Mesenchymal stem cell (in vitro differentiated cells and primary cell): ENCODE data around the gene PIPOX.

Experiments
- DNase-seq: peaks from one replicate; pipeline ENCODE4 v3.0.0-alpha.2; 2013
- H2AFZ ChIP-seq: one replicate; pipeline ENCODE4 v1.6.1; 2013; ENCODE audit warnings: low read depth, mild to moderate bottlenecking, control low read depth, inconsistent platforms, low read length, moderate library complexity
- H2AK5ac ChIP-seq: 2 replicates; pipeline ENCODE4 v1.6.1; 2013; ENCODE audit warnings: low read length, moderate library complexity, mild to moderate bottlenecking, inconsistent platforms; ENCODE audit not compliant: severe bottlenecking
- H2BK120ac ChIP-seq: one replicate; pipeline ENCODE4 v1.6.1; 2013; ENCODE audit warnings: low read depth, mild to moderate bottlenecking, inconsistent platforms, low read length, moderate library complexity
- H2BK12ac ChIP-seq, 2 experiments: one replicate each; pipeline ENCODE4 v1.6.1; 2013; ENCODE audit warnings: inconsistent platforms in 2 of 2, low read length in 2 of 2, mild to moderate bottlenecking in 2 of 2, moderate library complexity in 2 of 2, control low read depth in 1 of 2
- H2BK15ac ChIP-seq: one replicate; pipeline ENCODE4 v1.6.1; 2013; ENCODE audit warnings: mild to moderate bottlenecking, low read depth, inconsistent platforms; ENCODE audit not compliant: poor library complexity, severe bottlenecking
- H2BK5ac ChIP-seq: 2 replicates; pipeline ENCODE4 v1.6.1; 2013; ENCODE audit warnings: low read depth, mild to moderate bottlenecking, low read length, control low read depth, inconsistent platforms; ENCODE audit not compliant: poor library complexity, severe bottlenecking
- H3K14ac ChIP-seq, 2 experiments: one replicate each; pipeline ENCODE4 v1.6.1; 2013; ENCODE audit warnings: inconsistent platforms in 2 of 2, low read length in 2 of 2, control low read depth in 1 of 2, mild to moderate bottlenecking in 1 of 2, moderate library complexity in 1 of 2
- H3K18ac ChIP-seq, 2 experiments: one replicate each; pipeline ENCODE4 v1.6.1; 2013; ENCODE audit warnings: inconsistent platforms in 2 of 2, low read length in 2 of 2, control low read depth in 1 of 2, low read depth in 1 of 2, mild to moderate bottlenecking in 1 of 2
- H3K23ac ChIP-seq, 2 experiments: one replicate each; pipeline ENCODE4 v1.6.1; 2013; ENCODE audit warnings: inconsistent platforms in 2 of 2, low read length in 2 of 2, mild to moderate bottlenecking in 2 of 2, moderate library complexity in 2 of 2, control low read depth in 1 of 2
- H3K27ac ChIP-seq: 2 replicates; pipeline ENCODE4 v1.5.1; 2013; ENCODE audit warnings: mild to moderate bottlenecking, moderate library complexity, low read length, control low read depth, inconsistent platforms; ENCODE audit not compliant: poor library complexity, severe bottlenecking
- H3K27me3 ChIP-seq, 2 experiments: 2 replicates each; pipeline versions ENCODE4 v1.6.1 to v1.7.0; 2013; ENCODE audit warnings: low read length in 2 of 2, mild to moderate bottlenecking in 2 of 2, moderate library complexity in 2 of 2, control low read depth in 1 of 2, inconsistent platforms in 1 of 2; ENCODE audit not compliant: control insufficient read depth in 1 of 2, insufficient read depth in 1 of 2
- H3K36me3 ChIP-seq, 2 experiments: 2 replicates each; pipeline versions ENCODE4 v1.6.1 to v1.7.0; 2013; ENCODE audit warnings: low read length in 2 of 2, control low read depth in 1 of 2, inconsistent platforms in 1 of 2, low read depth in 1 of 2, mild to moderate bottlenecking in 1 of 2; ENCODE audit not compliant: insufficient read depth in 2 of 2, control insufficient read depth in 1 of 2
- H3K4ac ChIP-seq, 2 experiments: one replicate each; pipeline ENCODE4 v1.6.1; 2013; ENCODE audit warnings: inconsistent platforms in 2 of 2, low read length in 2 of 2, mild to moderate bottlenecking in 2 of 2, moderate library complexity in 2 of 2, control low read depth in 1 of 2, low read depth in 1 of 2
- H3K4me1 ChIP-seq: 2 replicates; pipeline ENCODE4 v1.6.1; 2013; ENCODE audit warnings: low read depth, low read length, control low read depth; ENCODE audit not compliant: control insufficient read depth, insufficient read depth
- H3K4me2 ChIP-seq: 2 replicates; pipeline ENCODE4 v1.6.1; 2013; ENCODE audit warnings: low read length, mild to moderate bottlenecking, inconsistent platforms; ENCODE audit not compliant: poor library complexity, severe bottlenecking
- H3K4me3 ChIP-seq, 2 experiments: 2 replicates each; pipeline versions ENCODE4 v1.5.1 to v1.7.0; 2013; ENCODE audit warnings: low read length in 2 of 2, mild to moderate bottlenecking in 2 of 2, control low read depth in 1 of 2, low read depth in 1 of 2; ENCODE audit not compliant: insufficient read depth in 1 of 2
- H3K79me1 ChIP-seq: replicated peaks from 2 replicates; pipeline ENCODE4 v1.6.1; 2013; ENCODE audit warnings: mild to moderate bottlenecking, control low read depth, low read length, inconsistent platforms; ENCODE audit not compliant: poor library complexity, severe bottlenecking
- H3K9ac ChIP-seq: 2 replicates; pipeline ENCODE4 v1.7.0; 2013; ENCODE audit warnings: mild to moderate bottlenecking, low read length, moderate library complexity
- H3K9me3 ChIP-seq: 2 replicates; pipeline ENCODE4 v1.7.0; 2013; ENCODE audit warnings: mild to moderate bottlenecking, low read length; ENCODE audit not compliant: control insufficient read depth
- H4K8ac ChIP-seq: one replicate; pipeline ENCODE4 v1.6.1; 2013; ENCODE audit warnings: inconsistent platforms, mild to moderate bottlenecking, low read length, moderate library complexity
- H4K91ac ChIP-seq: one replicate; pipeline ENCODE4 v1.6.1; 2013; ENCODE audit warnings: mild to moderate bottlenecking, low read length, inconsistent platforms
- WGBS: methylation state at CpG from one replicate; pipeline ENCODE4 v1.1.7; 2013; ENCODE audit warnings: mixed read lengths; 5-methylcytosine and 5-hydroxymethylcytosine counted together

PIPOX gene

GRCh38 chr17:29063992-29064391 lies 21.1 kb downstream of the PIPOX start:
- WGBS = 95% methylated on average over 6 of the region's 7 CpGs
- Histone ChIP-seq H3K9me3 (no peaks in the 10 kb centered on the region), H2AFZ (no peak overlapping the region), H3K4me2 (no peak overlapping the region), H3K9ac (no peak overlapping the region), H2AK5ac (no peak overlapping the region), H3K23ac (no peak overlapping the region), H3K36me3 (no peaks in the 10 kb centered on the region), H3K4me1 (no peaks in the 10 kb centered on the region), H3K14ac (no peak overlapping the region), H4K91ac (no peak overlapping the region), H2BK120ac (no peak overlapping the region), H2BK15ac (no peak overlapping the region), H3K27ac (no peak overlapping the region), H4K8ac (no peak overlapping the region), H2BK12ac (no peak overlapping the region), H3K4me3 (no peak overlapping the region), H3K27me3 (peaks cover 11 to 69% of the 10 kb centered on the region in 2 experiments), H2BK5ac (no peak overlapping the region), H3K4ac (no peak overlapping the region), H3K79me1 (no peaks in the 10 kb centered on the region), H3K18ac (no peak overlapping the region)
- no peak for DNase-seq

DNA sequence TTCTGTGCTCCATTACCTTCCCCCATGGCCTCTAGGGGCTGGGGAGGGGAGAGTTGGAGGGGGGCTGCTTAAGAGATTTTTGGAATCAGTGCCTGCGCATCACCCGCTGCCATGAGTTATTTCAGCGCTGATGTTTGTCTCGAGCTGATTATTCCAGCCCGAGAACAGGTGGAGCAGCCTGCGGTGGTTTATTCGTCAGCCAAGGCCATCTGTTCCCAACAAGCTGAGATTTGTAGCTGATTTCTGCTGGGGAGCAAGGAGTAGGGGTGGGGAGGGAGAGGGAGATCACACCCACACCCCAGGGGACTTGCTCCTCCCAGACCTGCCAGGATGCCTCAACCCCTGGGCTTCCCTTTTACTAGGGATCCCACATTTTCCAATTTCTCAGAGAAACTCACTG lies 23.1 kb downstream of the PIPOX start:
- Histone ChIP-seq H3K4me1 (no peaks in the 10 kb centered on the region), H3K23ac (no peak overlapping the region), H3K14ac (no peak overlapping the region), H3K4me3 (no peak overlapping the region), H2AFZ (no peak overlapping the region), H3K36me3 (no peaks in the 10 kb centered on the region), H2BK12ac (no peak overlapping the region), H3K27me3 (peaks cover 23 to 74% of the 10 kb centered on the region in 2 experiments), H3K9ac (no peak overlapping the region), H2BK15ac (no peak overlapping the region), H3K4me2 (no peak overlapping the region), H3K4ac (no peak overlapping the region), H3K79me1 (no peaks in the 10 kb centered on the region), H3K18ac (no peak overlapping the region), H4K91ac (no peak overlapping the region), H2BK5ac (no peak overlapping the region), H2BK120ac (no peak overlapping the region), H3K9me3 (no peaks in the 10 kb centered on the region), H3K27ac (no peak overlapping the region), H4K8ac (no peak overlapping the region), H2AK5ac (no peak overlapping the region)
- DNase-seq = no peak
- 87% methylated on average over 7 of the region's 7 CpGs for WGBS

GRCh38 chr17:29066606-29067005 lies 23.7 kb downstream of the PIPOX start:
- Histone ChIP-seq H4K8ac (no peak overlapping the region), H3K4me2 (no peak overlapping the region), H3K9me3 (no peaks in the 10 kb centered on the region), H3K27ac (no peak overlapping the region), H2BK12ac (no peak overlapping the region), H3K18ac (no peak overlapping the region), H3K4me1 (no peaks in the 10 kb centered on the region), H2AK5ac (no peak overlapping the region), H2BK120ac (no peak overlapping the region), H2AFZ (no peak overlapping the region), H3K79me1 (no peaks in the 10 kb centered on the region), H2BK15ac (no peak overlapping the region), H3K27me3 (peaks cover 29 to 74% of the 10 kb centered on the region in 2 experiments), H3K4ac (no peak overlapping the region), H3K9ac (no peak overlapping the region), H3K36me3 (no peaks in the 10 kb centered on the region), H3K4me3 (no peak overlapping the region), H4K91ac (no peak overlapping the region), H3K14ac (no peak overlapping the region), H2BK5ac (no peak overlapping the region), H3K23ac (no peak overlapping the region)
- WGBS = 89% methylated on average over 4 of the region's 7 CpGs
- no peak for DNase-seq

- WGBS = 94% methylated on average over 10 of the region's 10 CpGs
- Histone ChIP-seq H3K4me3 (no peak overlapping the region), H3K23ac (no peak overlapping the region), H3K14ac (no peak overlapping the region), H2BK5ac (no peak overlapping the region), H3K79me1 (no peaks in the 10 kb centered on the region), H4K8ac (no peak overlapping the region), H4K91ac (no peak overlapping the region), H3K36me3 (peaks cover 0 to 4% of the 10 kb centered on the region in 2 experiments), H2BK12ac (no peak overlapping the region), H2BK15ac (no peak overlapping the region), H3K9ac (no peak overlapping the region), H3K9me3 (no peaks in the 10 kb centered on the region), H3K27ac (no peak overlapping the region), H2BK120ac (no peak overlapping the region), H3K4ac (no peak overlapping the region), H2AK5ac (no peak overlapping the region), H3K4me1 (no peaks in the 10 kb centered on the region), H3K27me3 (peaks cover 35 to 76% of the 10 kb centered on the region in 2 experiments), H3K4me2 (no peak overlapping the region), H3K18ac (no peak overlapping the region), H2AFZ (no peak overlapping the region)
- DNase-seq = no peak
These were observed 25.9 kb downstream of the PIPOX start for GRCh38 chr17:29068818-29069217.
